Stomach smooth muscle (tissue), 2 donors: ENCODE data around the gene SLC5A8.

Source experiments
- H3K27ac ChIP-seq: one replicate; pipeline ENCODE4 v1.7.0; 2013; ENCODE audit warnings: mild to moderate bottlenecking, low read length, inconsistent platforms
- H3K27me3 ChIP-seq, 2 donors: one replicate each; pipeline ENCODE4 v1.7.0; 2013; ENCODE audit warnings: low read length in 2 of 2; ENCODE audit not compliant: insufficient read depth in 2 of 2, control insufficient read depth in 1 of 2
- H3K36me3 ChIP-seq, 2 donors: one replicate each; pipeline ENCODE4 v1.7.0; 2013; ENCODE audit warnings: low read length in 2 of 2; ENCODE audit not compliant: control insufficient read depth in 2 of 2, insufficient read depth in 2 of 2
- H3K4me1 ChIP-seq: one replicate; pipeline ENCODE4 v1.7.0; 2013; ENCODE audit warnings: low read length; ENCODE audit not compliant: control insufficient read depth, insufficient read depth
- H3K4me3 ChIP-seq, 2 donors: one replicate each; pipeline ENCODE4 v1.7.0; 2013; ENCODE audit warnings: low read length in 2 of 2
- H3K9ac ChIP-seq, 2 donors: one replicate each; pipeline ENCODE4 v1.7.0; 2013; ENCODE audit warnings: low read length in 2 of 2, mild to moderate bottlenecking in 1 of 2
- H3K9me3 ChIP-seq, 2 donors: one replicate each; pipeline ENCODE4 v1.7.0; 2013; ENCODE audit warnings: low read length in 2 of 2; ENCODE audit not compliant: control insufficient read depth in 2 of 2
- donor health status: healthy.
- donor health status: Pancreatic carcinoma.

Gene SLC5A8

GRCh38 chr12:101221301-101221700, 11.3 kb upstream of the SLC5A8 start:
- H3K27ac ChIP-seq, result no peak overlapping the region

GRCh38 chr12:101216810-101217209, 6.8 kb upstream of the SLC5A8 start:
- no peak overlapping the region for H3K27ac ChIP-seq
- no peaks in the 10 kb centered on the region for H3K36me3 ChIP-seq
- no peaks in the 10 kb centered on the region for H3K9me3 ChIP-seq
- H3K9ac ChIP-seq, result no peak overlapping the region
- no peaks in the 10 kb centered on the region for H3K27me3 ChIP-seq
- H3K4me1 ChIP-seq, result no peaks in the 10 kb centered on the region
- H3K4me3 ChIP-seq, result no peak overlapping the region

More at GRCh38 chr12:101221301-101221700, 11.3 kb upstream of the SLC5A8 start:
- Histone ChIP-seq H3K4me1 (no peaks in the 10 kb centered on the region), H3K4me3 (no peak overlapping the region), H3K9ac (no peak overlapping the region), H3K36me3 (no peaks in the 10 kb centered on the region), H3K27me3 (no peaks in the 10 kb centered on the region), H3K9me3 (no peaks in the 10 kb centered on the region)

- H3K9me3 ChIP-seq, result peaks cover 0 to 3% of the 10 kb centered on the region in 2 donors
- H3K4me3 ChIP-seq, result no peak overlapping the region
- peaks cover 15 to 16% of the 10 kb centered on the region in 2 donors for H3K27me3 ChIP-seq
- no peaks in the 10 kb centered on the region for H3K36me3 ChIP-seq
- H3K4me1 ChIP-seq, result no peaks in the 10 kb centered on the region
- no peak overlapping the region for H3K9ac ChIP-seq
- no peak overlapping the region for H3K27ac ChIP-seq
These were observed 2.8 kb downstream of the SLC5A8 start for GRCh38 chr12:101207086-101207780.

GRCh38 chr12:101204602-101205304, 5.3 kb downstream of the SLC5A8 start:
- peaks cover 0 to 3% of the 10 kb centered on the region in 2 donors for H3K9me3 ChIP-seq
- no peak overlapping the region for H3K27ac ChIP-seq
- peaks cover 11 to 15% of the 10 kb centered on the region in 2 donors for H3K27me3 ChIP-seq
- no peak overlapping the region for H3K9ac ChIP-seq
- H3K4me3 ChIP-seq, result no peak overlapping the region
- H3K4me1 ChIP-seq, result no peaks in the 10 kb centered on the region
- no peaks in the 10 kb centered on the region for H3K36me3 ChIP-seq

- no peaks in the 10 kb centered on the region for H3K27me3 ChIP-seq
- no peak overlapping the region for H3K9ac ChIP-seq
- H3K4me1 ChIP-seq, result no peaks in the 10 kb centered on the region
- no peaks in the 10 kb centered on the region for H3K9me3 ChIP-seq
- H3K36me3 ChIP-seq, result no peaks in the 10 kb centered on the region
- no peak overlapping the region for H3K4me3 ChIP-seq
- no peak overlapping the region for H3K27ac ChIP-seq
These were observed 9.2 kb downstream of the SLC5A8 start for GRCh38 chr12:101200824-101201223.

- no peaks in the 10 kb centered on the region for H3K9me3 ChIP-seq
- no peak overlapping the region for H3K27ac ChIP-seq
- no peak overlapping the region for H3K9ac ChIP-seq
- no peaks in the 10 kb centered on the region for H3K36me3 ChIP-seq
- H3K4me1 ChIP-seq, result no peaks in the 10 kb centered on the region
- H3K4me3 ChIP-seq, result no peak overlapping the region
- no peaks in the 10 kb centered on the region for H3K27me3 ChIP-seq
These were observed 9.9 kb downstream of the SLC5A8 start for GRCh38 chr12:101200145-101200544.

- Histone ChIP-seq H3K27ac (no peak overlapping the region), H3K4me1 (no peaks in the 10 kb centered on the region), H3K27me3 (no peaks in the 10 kb centered on the region), H3K9me3 (no peaks in the 10 kb centered on the region), H3K9ac (no peak overlapping the region), H3K36me3 (no peaks in the 10 kb centered on the region), H3K4me3 (no peak overlapping the region)
These were observed 23.7 kb downstream of the SLC5A8 start for GRCh38 chr12:101186291-101186690.

- no peak overlapping the region for H3K4me3 ChIP-seq
- no peaks in the 10 kb centered on the region for H3K9me3 ChIP-seq
- no peaks in the 10 kb centered on the region for H3K4me1 ChIP-seq
- no peak overlapping the region for H3K27ac ChIP-seq
- H3K36me3 ChIP-seq, result no peaks in the 10 kb centered on the region
- H3K9ac ChIP-seq, result no peak overlapping the region
- no peaks in the 10 kb centered on the region for H3K27me3 ChIP-seq
These were observed 28.3 kb downstream of the SLC5A8 start for GRCh38 chr12:101181776-101182175.

- Histone ChIP-seq H3K27ac (no peak overlapping the region), H3K4me1 (no peaks in the 10 kb centered on the region), H3K9ac (no peak overlapping the region), H3K36me3 (no peaks in the 10 kb centered on the region), H3K9me3 (no peaks in the 10 kb centered on the region), H3K4me3 (no peak overlapping the region), H3K27me3 (peaks cover 0 to 2% of the 10 kb centered on the region in 2 donors)
These were observed 35.5 kb downstream of the SLC5A8 start for GRCh38 chr12:101174541-101174940.

GRCh38 chr12:101173197-101173749, 36.8 kb downstream of the SLC5A8 start:
- peaks cover 0 to 2% of the 10 kb centered on the region in 2 donors for H3K27me3 ChIP-seq
- H3K9ac ChIP-seq, result no peak overlapping the region
- no peak overlapping the region for H3K4me3 ChIP-seq
- no peaks in the 10 kb centered on the region for H3K4me1 ChIP-seq
- no peaks in the 10 kb centered on the region for H3K36me3 ChIP-seq
- H3K9me3 ChIP-seq, result no peaks in the 10 kb centered on the region
- no peak overlapping the region for H3K27ac ChIP-seq

- no peak overlapping the region for H3K9ac ChIP-seq
- H3K9me3 ChIP-seq, result no peaks in the 10 kb centered on the region
- no peaks in the 10 kb centered on the region for H3K4me1 ChIP-seq
- peaks cover 0 to 2% of the 10 kb centered on the region in 2 donors for H3K27me3 ChIP-seq
- H3K27ac ChIP-seq, result no peak overlapping the region
- no peak overlapping the region for H3K4me3 ChIP-seq
- no peaks in the 10 kb centered on the region for H3K36me3 ChIP-seq
These were observed 37.7 kb downstream of the SLC5A8 start for GRCh38 chr12:101172316-101172715.
